H1 (cell line): ENCODE results near the gene MINAR1. TPM values are rescaled to one million over a fixed set of nuclear protein-coding genes. Genes with fewer than 3 reads are reported as not detected.

Experiments
- CTBP2 ChIP-seq: IDR thresholded peaks from 2 replicates; pipeline ENCODE4 v1.7.0; 2011; ENCODE audit warnings: borderline replicate concordance, mild to moderate bottlenecking, moderate library complexity, mixed read lengths, low read length; ENCODE audit not compliant: insufficient read depth, insufficient read length
- GTF2F1 ChIP-seq: IDR thresholded peaks from 2 replicates; pipeline ENCODE4 v1.6.1; 2012; ENCODE audit warnings: low read depth, low read length, improper control_type of control experiment, borderline replicate concordance
- HDAC2 ChIP-seq, 2 experiments: fragments of 300-600 bp in 1 of 2; sonication (generic) in 1 of 2; IDR thresholded peaks; 2 replicates each; pipeline ENCODE4 v1.6.1; 2011 to 2012; ENCODE audit warnings: low read depth in 2 of 2, low read length in 2 of 2, mild to moderate bottlenecking in 2 of 2, moderate library complexity in 2 of 2, borderline replicate concordance in 1 of 2, inconsistent platforms in 1 of 2
- NRF1 ChIP-seq: IDR thresholded peaks from 2 replicates; pipeline ENCODE4 v1.6.1; 2011; ENCODE audit warnings: mild to moderate bottlenecking, low read depth, low read length, improper control_type of control experiment
- SIRT6 ChIP-seq: IDR thresholded peaks from one replicate; pipeline ENCODE4 v1.7.1; 2012; ENCODE audit warnings: low read length, inconsistent platforms
- SP4 ChIP-seq: IDR thresholded peaks from 2 replicates; pipeline ENCODE4 v1.6.1; 2012; ENCODE audit warnings: low read length, inconsistent platforms
- polyA plus RNA-seq, 7 experiments: library from polyadenylated mRNA; depleted of rRNA in 3 of 7; stranded (reverse) in 5 of 7; unstranded in 2 of 7; fragments of >200 nt in 5 of 7; fragments of 200-250 nt in 2 of 7; gene quantifications; 1 replicate in 5 of 7; 2 replicates in 1 of 7; 4 replicates in 1 of 7; pipeline versions ENCODE4 v1.2.1 to v1.2.3, GENCODE V29; 2011 to 2013; ENCODE audit warnings: missing spikeins in 2 of 7, mixed read lengths in 2 of 7
- total RNA-seq: library from RNA; stranded (reverse); fragmentation: NEBNext Ultra II Directional; extraction: Animal tissue kit (Norgen Biotek cat#: 25700); gene quantifications from 2 replicates; pipeline ENCODE4 v1.2.1, GENCODE V29; 2021
- TF ChIP-seq, protein P1 (sequence below): IDR thresholded peaks from 2 replicates; pipeline ENCODE4 v1.6.1; 2011; ENCODE audit warnings: low read length, improper control_type of control experiment

The MINAR1 gene
- total and polyA plus RNA-seq, 2 of the 8 experiments (the other 6 are each of a cell fraction or from before 2014, with no cell fraction given), result 0.17 to 0.67 TPM

- TF ChIP-seq CTBP2 (no peak), SP4 (no peak), SIRT6 (no peak), GTF2F1 (no peak), NRF1 (no peak), HDAC2 (IDR thresholded peaks at IDR 0.05; ENCODE audit: borderline replicate concordance in 1 of 2, low read depth in 2 of 2, low read length in 2 of 2) (no peak)
- TF ChIP-seq, protein P1, sequence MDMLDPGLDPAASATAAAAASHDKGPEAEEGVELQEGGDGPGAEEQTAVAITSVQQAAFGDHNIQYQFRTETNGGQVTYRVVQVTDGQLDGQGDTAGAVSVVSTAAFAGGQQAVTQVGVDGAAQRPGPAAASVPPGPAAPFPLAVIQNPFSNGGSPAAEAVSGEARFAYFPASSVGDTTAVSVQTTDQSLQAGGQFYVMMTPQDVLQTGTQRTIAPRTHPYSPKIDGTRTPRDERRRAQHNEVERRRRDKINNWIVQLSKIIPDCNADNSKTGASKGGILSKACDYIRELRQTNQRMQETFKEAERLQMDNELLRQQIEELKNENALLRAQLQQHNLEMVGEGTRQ, result no peak
Observed at GRCh38 chr15:79478108-79478507, 46.0 kb downstream of the MINAR1 start (continued).
